Measurements from ENCODE around the gene KCTD14. TPM values are rescaled to one million over a fixed set of nuclear protein-coding genes. Genes with fewer than 3 reads are reported as not detected.

KCTD14 gene
- total RNA-seq, 1 experiment from 2014 or later, result 1.6 TPM

GRCh38 chr11:78009062-78009461 is 14.0 kb downstream of the KCTD14 start:
- CTCF ChIA-PET, result no interaction called here
- no peaks in the 10 kb centered on the region for H3K4me1 ChIP-seq (ENCODE audit: insufficient read depth, low read length)
- POLR2A ChIA-PET (ENCODE audit: unreplicated experiment), result no interaction called here
- H3K27me3 ChIP-seq (ENCODE audit: low read length), result no peaks in the 10 kb centered on the region
- H3K36me3 ChIP-seq (ENCODE audit: low read depth, low read length), result no peaks in the 10 kb centered on the region
- BruUV-seq (replicated peaks), result no TSS peak
- no peak overlapping the region for H3K4me3 ChIP-seq (ENCODE audit: low read length)
- H4K20me1 ChIP-seq (ENCODE audit: low read length), result no peaks in the 10 kb centered on the region
- no peak overlapping the region for H3K27ac ChIP-seq (ENCODE audit: low read length)
- DNase-seq, result no peak
- no peak overlapping the region for H3K9ac ChIP-seq (ENCODE audit: low read length)
- H3F3A ChIP-seq (ENCODE audit: low read length, unreplicated experiment), result no peaks in the 10 kb centered on the region
- H3K79me2 ChIP-seq (ENCODE audit: low read length), result no peaks in the 10 kb centered on the region
- no peak overlapping the region for H2AFZ ChIP-seq (ENCODE audit: low read length)
- intact Hi-C loops (cut with micrococcal nuclease), result no loop called here
- H3K4me2 ChIP-seq (ENCODE audit: low read length), result no peak overlapping the region
- ATAC-seq, result no peak
- no peaks in the 10 kb centered on the region for H3K9me3 ChIP-seq (ENCODE audit: low read length)
- no peaks in the 10 kb centered on the region for H3K9me2 ChIP-seq (replicated peaks; ENCODE audit: low read length)
- TF ChIP-seq EZH2 (IDR thresholded peaks at IDR 0.05; ENCODE audit: low read length, unreplicated experiment), result no peak
- TF ChIP-seq EZH2phosphoT487 (IDR thresholded peaks at IDR 0.05; ENCODE audit: borderline replicate concordance, low read length), result no peak
- TF ChIP-seq, protein P1, sequence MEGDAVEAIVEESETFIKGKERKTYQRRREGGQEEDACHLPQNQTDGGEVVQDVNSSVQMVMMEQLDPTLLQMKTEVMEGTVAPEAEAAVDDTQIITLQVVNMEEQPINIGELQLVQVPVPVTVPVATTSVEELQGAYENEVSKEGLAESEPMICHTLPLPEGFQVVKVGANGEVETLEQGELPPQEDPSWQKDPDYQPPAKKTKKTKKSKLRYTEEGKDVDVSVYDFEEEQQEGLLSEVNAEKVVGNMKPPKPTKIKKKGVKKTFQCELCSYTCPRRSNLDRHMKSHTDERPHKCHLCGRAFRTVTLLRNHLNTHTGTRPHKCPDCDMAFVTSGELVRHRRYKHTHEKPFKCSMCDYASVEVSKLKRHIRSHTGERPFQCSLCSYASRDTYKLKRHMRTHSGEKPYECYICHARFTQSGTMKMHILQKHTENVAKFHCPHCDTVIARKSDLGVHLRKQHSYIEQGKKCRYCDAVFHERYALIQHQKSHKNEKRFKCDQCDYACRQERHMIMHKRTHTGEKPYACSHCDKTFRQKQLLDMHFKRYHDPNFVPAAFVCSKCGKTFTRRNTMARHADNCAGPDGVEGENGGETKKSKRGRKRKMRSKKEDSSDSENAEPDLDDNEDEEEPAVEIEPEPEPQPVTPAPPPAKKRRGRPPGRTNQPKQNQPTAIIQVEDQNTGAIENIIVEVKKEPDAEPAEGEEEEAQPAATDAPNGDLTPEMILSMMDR (conservative IDR thresholded peaks at IDR 0.05; ENCODE audit: low read depth, low read length), result no peak

DNA sequence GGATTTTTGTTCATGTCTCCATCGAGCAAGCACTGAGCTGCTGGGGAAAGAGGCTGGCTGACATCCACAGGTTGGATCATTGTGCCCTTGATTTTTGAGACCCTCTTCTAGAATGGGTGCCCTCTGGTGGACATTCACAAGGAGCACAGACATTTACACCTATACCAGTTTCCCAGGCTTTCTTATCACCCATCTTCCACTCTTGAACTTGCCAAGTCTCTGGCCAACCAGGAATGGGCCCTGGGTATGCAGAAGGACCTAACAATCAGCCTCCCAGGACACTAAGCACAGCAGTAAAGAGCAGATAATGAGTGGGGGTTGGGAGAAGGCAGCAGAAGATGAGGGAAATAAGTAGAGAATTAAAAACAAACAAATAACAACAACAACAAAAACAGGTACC is 22.9 kb downstream of the KCTD14 start:
- no peaks in the 10 kb centered on the region for H3K9me2 ChIP-seq (replicated peaks; ENCODE audit: low read length)
- no peak overlapping the region for H3K9ac ChIP-seq (ENCODE audit: low read length)
- no peak overlapping the region for H3K27ac ChIP-seq (ENCODE audit: low read length)
- CTCF ChIA-PET, result interaction anchor here (0.7 to 1.1 kb wide), 2 partner anchors 45 to 380 kb away, joined by 3 to 5 read pairs; no protein-coding TSS in a partner anchor
- H4K20me1 ChIP-seq (ENCODE audit: low read length), result no peaks in the 10 kb centered on the region
- no peak overlapping the region for H2AFZ ChIP-seq (ENCODE audit: low read length)
- no peak overlapping the region for H3K4me3 ChIP-seq (ENCODE audit: low read length)
- no TSS peak for BruUV-seq (replicated peaks)
- H3K27me3 ChIP-seq (ENCODE audit: low read length), result no peaks in the 10 kb centered on the region
- no peak for TF ChIP-seq EZH2phosphoT487 (IDR thresholded peaks at IDR 0.05; ENCODE audit: borderline replicate concordance, low read length)
- TF ChIP-seq, protein P1 (conservative IDR thresholded peaks at IDR 0.05; ENCODE audit: low read depth, low read length), result peak; percentile 89
- no peaks in the 10 kb centered on the region for H3K9me3 ChIP-seq (ENCODE audit: low read length)
- no peaks in the 10 kb centered on the region for H3F3A ChIP-seq (ENCODE audit: low read length, unreplicated experiment)
- peaks cover 4% of the 10 kb centered on the region; the same call in 1 of the 2 replicates for H3K4me1 ChIP-seq (ENCODE audit: insufficient read depth, low read length)
- no peaks in the 10 kb centered on the region for H3K36me3 ChIP-seq (ENCODE audit: low read depth, low read length)
- DNase-seq (peak; percentile 82), ATAC-seq (peak; percentile 91)
- POLR2A ChIA-PET (ENCODE audit: unreplicated experiment), result no interaction called here
- intact Hi-C loops (cut with micrococcal nuclease), result loop anchor here (1.0 kb wide), 2 partner anchors 46 to 224 kb away; no protein-coding TSS in a partner anchor
- H3K4me2 ChIP-seq (ENCODE audit: low read length), result no peak overlapping the region
- H3K79me2 ChIP-seq (ENCODE audit: low read length), result no peaks in the 10 kb centered on the region

DNA sequence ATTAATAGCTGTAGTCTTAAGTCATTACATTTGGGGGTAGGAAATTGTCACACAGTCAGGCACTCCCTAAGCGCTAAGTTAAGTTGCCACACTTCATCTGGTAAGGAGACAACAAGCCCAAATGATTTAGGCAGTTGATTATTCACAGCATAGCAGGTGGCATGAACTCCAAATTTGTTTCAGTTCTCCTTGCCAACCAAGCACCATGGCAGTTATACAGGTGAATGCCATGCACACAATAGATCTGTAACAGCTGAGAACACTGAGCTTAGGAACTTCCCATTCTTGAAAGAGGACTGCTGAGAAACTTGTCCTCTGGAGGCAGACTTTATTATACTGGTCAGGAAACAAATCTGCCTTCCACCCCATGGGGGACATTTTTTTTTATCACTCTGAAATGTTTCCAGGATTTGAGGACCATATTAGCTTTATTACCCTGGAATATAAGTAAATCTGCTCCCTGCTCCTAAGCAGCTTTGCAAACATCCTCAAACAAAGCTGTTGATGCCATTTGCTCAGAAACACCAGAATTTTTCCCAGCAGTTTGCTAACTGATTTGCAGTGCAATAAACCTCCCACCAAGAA is 23.5 kb downstream of the KCTD14 start:
- no peaks in the 10 kb centered on the region for H3K36me3 ChIP-seq (ENCODE audit: low read depth, low read length)
- ATAC-seq (no peak), DNase-seq (no peak)
- no peaks in the 10 kb centered on the region for H3K27me3 ChIP-seq (ENCODE audit: low read length)
- H4K20me1 ChIP-seq (ENCODE audit: low read length), result no peaks in the 10 kb centered on the region
- intact Hi-C loops (cut with micrococcal nuclease), result loop anchor here (1.0 to 10.0 kb wide), 3 partner anchors 47 to 223 kb away; no protein-coding TSS in a partner anchor
- H3K27ac ChIP-seq (ENCODE audit: low read length), result no peak overlapping the region
- POLR2A ChIA-PET (ENCODE audit: unreplicated experiment), result no interaction called here
- CTCF ChIA-PET, result interaction anchor here (0.6 to 1.1 kb wide), 3 partner anchors 46 to 380 kb away, joined by 3 to 5 read pairs (median 3); partner anchors contain the start of gene CLNS1A
- TF ChIP-seq EZH2phosphoT487 (IDR thresholded peaks at IDR 0.05; ENCODE audit: borderline replicate concordance, low read length) (no peak), EZH2 (IDR thresholded peaks at IDR 0.05; ENCODE audit: low read length, unreplicated experiment) (no peak)
- TF ChIP-seq, protein P1 (conservative IDR thresholded peaks at IDR 0.05; ENCODE audit: low read depth, low read length), result no peak
- no peaks in the 10 kb centered on the region for H3K9me3 ChIP-seq (ENCODE audit: low read length)
- no peak overlapping the region for H3K4me2 ChIP-seq (ENCODE audit: low read length)
- H3K4me3 ChIP-seq (ENCODE audit: low read length), result no peak overlapping the region
- peaks cover 7% of the 10 kb centered on the region; the same call in 1 of the 2 replicates for H3K4me1 ChIP-seq (ENCODE audit: insufficient read depth, low read length)
- no peaks in the 10 kb centered on the region for H3K79me2 ChIP-seq (ENCODE audit: low read length)
- H2AFZ ChIP-seq (ENCODE audit: low read length), result no peak overlapping the region
- no peak overlapping the region for H3K9ac ChIP-seq (ENCODE audit: low read length)
- no peaks in the 10 kb centered on the region for H3K9me2 ChIP-seq (replicated peaks; ENCODE audit: low read length)
- no TSS peak for BruUV-seq (replicated peaks)
- H3F3A ChIP-seq (ENCODE audit: low read length, unreplicated experiment), result no peaks in the 10 kb centered on the region

All from PC-3 (cell line).